PC-3 (cell line): ENCODE measurements around the gene GUCY1B1. TPM values are rescaled to one million over a fixed set of nuclear protein-coding genes. Genes with fewer than 3 reads are reported as not detected.

Source experiments
- ATAC-seq: fragments of 200-7000 bp; cut with Tn5 transposase; 2 replicates; pipeline ENCODE4 v1.9.1; 2020; ENCODE audit warnings: mild to moderate bottlenecking, moderate library complexity
- BruUV-seq: library from RNA; stranded (reverse); fragments of 400-500 nt; replicated peaks from 2 replicates; lab custom pipeline; 2021; lab: Mats Ljungman, UMichigan
- CTCF ChIA-PET: fragments of 300-600 bp; sonication (Branson Sonifier 250); formaldehyde crosslinking; loops from one replicate; lab custom pipeline; 2022; ENCODE audit warnings: antibody characterized with exemption; lab: Charles Lee
- POLR2A ChIA-PET: fragments of 300-600 bp; sonication (Branson Sonifier 250); formaldehyde crosslinking; loops from one replicate; lab custom pipeline; 2022; ENCODE audit warnings: antibody characterized with exemption; ENCODE audit not compliant: unreplicated experiment; lab: Charles Lee
- DNase-seq: peaks from one replicate; pipeline ENCODE4 v3.0.0-alpha.2; 2015
- H2AFZ ChIP-seq: fragments of 300-600 bp; sonication (generic); 2 replicates; pipeline ENCODE4 v1.6.0; 2016; ENCODE audit warnings: antibody characterized with exemption, low read length
- H3F3A ChIP-seq: fragments of 300-600 bp; sonication (generic); one replicate; pipeline ENCODE4 v1.6.0; 2017; ENCODE audit warnings: antibody characterized with exemption, low read length, control low read depth, mild to moderate bottlenecking; ENCODE audit not compliant: unreplicated experiment
- H3K27ac ChIP-seq: fragments of 300-600 bp; sonication (generic); 2 replicates; pipeline ENCODE4 v1.5.1; 2016; ENCODE audit warnings: mild to moderate bottlenecking, low read length
- H3K27me3 ChIP-seq: fragments of 300-600 bp; sonication (generic); 2 replicates; pipeline ENCODE4 v1.6.1; 2016; ENCODE audit warnings: low read length, mixed read lengths
- H3K36me3 ChIP-seq: fragments of 300-600 bp; sonication (generic); 2 replicates; pipeline ENCODE4 v1.6.1; 2016; ENCODE audit warnings: low read depth, mixed run types, low read length, mixed read lengths
- H3K4me1 ChIP-seq: fragments of 300-600 bp; sonication (generic); 2 replicates; pipeline ENCODE4 v1.5.1; 2016; ENCODE audit warnings: low read length; ENCODE audit not compliant: insufficient read depth
- H3K4me2 ChIP-seq: fragments of 300-600 bp; sonication (generic); 2 replicates; pipeline ENCODE4 v1.6.0; 2016; ENCODE audit warnings: low read length
- H3K4me3 ChIP-seq: fragments of 300-600 bp; sonication (generic); 2 replicates; pipeline ENCODE4 v1.5.1; 2016; ENCODE audit warnings: mild to moderate bottlenecking, low read length, mixed read lengths
- H3K79me2 ChIP-seq: fragments of 300-600 bp; sonication (generic); 2 replicates; pipeline ENCODE4 v1.6.1; 2017; ENCODE audit warnings: low read length, mixed read lengths
- H3K9ac ChIP-seq: fragments of 300-600 bp; sonication (generic); 2 replicates; pipeline ENCODE4 v1.6.0; 2016; ENCODE audit warnings: mild to moderate bottlenecking, low read length
- H3K9me2 ChIP-seq: fragments of 300-600 bp; sonication (generic); replicated peaks from 2 replicates; pipeline ENCODE4 v1.6.1; 2016; ENCODE audit warnings: mixed run types, low read length, mixed read lengths
- H3K9me3 ChIP-seq: fragments of 300-600 bp; sonication (generic); 2 replicates; pipeline ENCODE4 v1.6.1; 2016; ENCODE audit warnings: low read length, mixed read lengths
- H4K20me1 ChIP-seq: fragments of 300-600 bp; sonication (generic); 2 replicates; pipeline ENCODE4 v1.6.1; 2016; ENCODE audit warnings: low read length, mixed read lengths
- EZH2 ChIP-seq: fragments of 300-600 bp; sonication (generic); IDR thresholded peaks from one replicate; pipeline ENCODE4 v1.6.1; 2017; ENCODE audit warnings: antibody characterized with exemption, mild to moderate bottlenecking, low read length; ENCODE audit not compliant: unreplicated experiment
- EZH2phosphoT487 ChIP-seq: fragments of 300-600 bp; sonication (generic); IDR thresholded peaks from 2 replicates; pipeline ENCODE4 v1.6.1; 2018; ENCODE audit warnings: mild to moderate bottlenecking, antibody characterized with exemption, low read length, borderline replicate concordance
- intact Hi-C: fragments of 100-400 bp; cut with micrococcal nuclease; formaldehyde crosslinking; loops from 2 replicates; pipeline ENCODE4 v1.9.0; 2023
- total RNA-seq: library from RNA; depleted of rRNA; stranded (reverse); fragments of >200 nt; gene quantifications from 2 replicates; pipeline ENCODE4 v1.2.3, GENCODE V29; 2014
- TF ChIP-seq, protein P1 (sequence below): fragments of 300-600 bp; sonication (generic); conservative IDR thresholded peaks from 2 replicates; pipeline ENCODE4 v1.5.1; 2017; ENCODE audit warnings: antibody characterized with exemption, low read depth, mild to moderate bottlenecking, low read length

GUCY1B1 gene
- total RNA-seq, 1 experiment from 2014 or later = 4.4 TPM

DNA sequence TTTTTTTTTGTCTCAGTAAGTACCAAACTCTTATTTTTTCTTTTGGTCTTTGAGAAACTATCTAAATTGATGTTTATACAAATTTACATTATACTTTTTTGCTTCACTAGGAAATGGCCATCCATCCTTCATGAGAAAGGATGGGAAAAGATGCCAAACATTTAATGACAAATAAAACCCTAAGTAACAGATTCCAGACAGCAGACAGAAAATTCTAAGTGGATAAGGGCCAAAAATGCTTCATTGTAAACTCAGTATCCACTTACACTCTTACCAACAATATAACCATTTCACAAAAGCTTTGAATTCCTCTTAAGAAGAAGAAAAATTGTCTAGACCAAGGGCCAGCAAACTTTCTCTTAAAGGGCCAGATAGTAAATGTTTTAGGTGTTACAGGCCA is 3.5 kb downstream of the GUCY1B1 start:
- Histone ChIP-seq H3K9ac (no peak overlapping the region), H3K27me3 (no peaks in the 10 kb centered on the region), H2AFZ (no peak overlapping the region), H4K20me1 (no peaks in the 10 kb centered on the region), H3K79me2 (no peaks in the 10 kb centered on the region), H3K4me1 (no peaks in the 10 kb centered on the region), H3K4me3 (no peak overlapping the region), H3F3A (no peaks in the 10 kb centered on the region), H3K9me2 (no peaks in the 10 kb centered on the region), H3K9me3 (no peaks in the 10 kb centered on the region), H3K27ac (no peak overlapping the region), H3K36me3 (no peaks in the 10 kb centered on the region), H3K4me2 (no peak overlapping the region)
- DNase-seq (no peak), ATAC-seq (no peak)
- CTCF ChIA-PET = no interaction called here
- intact Hi-C loops = no loop called here
- POLR2A ChIA-PET = no interaction called here
- TF ChIP-seq, protein P1, sequence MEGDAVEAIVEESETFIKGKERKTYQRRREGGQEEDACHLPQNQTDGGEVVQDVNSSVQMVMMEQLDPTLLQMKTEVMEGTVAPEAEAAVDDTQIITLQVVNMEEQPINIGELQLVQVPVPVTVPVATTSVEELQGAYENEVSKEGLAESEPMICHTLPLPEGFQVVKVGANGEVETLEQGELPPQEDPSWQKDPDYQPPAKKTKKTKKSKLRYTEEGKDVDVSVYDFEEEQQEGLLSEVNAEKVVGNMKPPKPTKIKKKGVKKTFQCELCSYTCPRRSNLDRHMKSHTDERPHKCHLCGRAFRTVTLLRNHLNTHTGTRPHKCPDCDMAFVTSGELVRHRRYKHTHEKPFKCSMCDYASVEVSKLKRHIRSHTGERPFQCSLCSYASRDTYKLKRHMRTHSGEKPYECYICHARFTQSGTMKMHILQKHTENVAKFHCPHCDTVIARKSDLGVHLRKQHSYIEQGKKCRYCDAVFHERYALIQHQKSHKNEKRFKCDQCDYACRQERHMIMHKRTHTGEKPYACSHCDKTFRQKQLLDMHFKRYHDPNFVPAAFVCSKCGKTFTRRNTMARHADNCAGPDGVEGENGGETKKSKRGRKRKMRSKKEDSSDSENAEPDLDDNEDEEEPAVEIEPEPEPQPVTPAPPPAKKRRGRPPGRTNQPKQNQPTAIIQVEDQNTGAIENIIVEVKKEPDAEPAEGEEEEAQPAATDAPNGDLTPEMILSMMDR = no peak
- no peak for TF ChIP-seq EZH2
- TF ChIP-seq EZH2phosphoT487 = no peak
- no TSS peak for BruUV-seq

DNA sequence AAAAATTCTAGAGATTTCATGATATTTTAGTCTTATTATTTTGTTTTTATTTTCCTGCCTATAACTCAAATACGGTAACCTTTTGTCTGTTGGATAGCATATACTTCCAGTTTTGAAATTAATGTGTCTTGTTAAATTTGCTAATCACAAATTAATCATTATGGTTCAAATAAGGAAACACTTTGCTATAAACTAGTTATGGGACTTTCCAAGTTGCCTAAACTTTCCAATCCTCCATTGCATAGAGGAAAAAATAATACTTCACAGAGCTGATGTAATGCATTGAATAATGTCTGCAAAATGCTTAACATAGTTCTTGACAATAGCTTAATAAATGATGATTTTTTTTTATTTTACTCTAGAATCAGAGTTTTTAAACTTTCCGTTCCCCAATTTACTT is 4.7 kb downstream of the GUCY1B1 start:
- TF ChIP-seq EZH2 = no peak
- TF ChIP-seq EZH2phosphoT487 = no peak
- TF ChIP-seq, protein P1 = no peak
- DNase-seq (no peak), ATAC-seq (no peak)
- H3K4me2 ChIP-seq = no peak overlapping the region
- no peak overlapping the region for H3K4me3 ChIP-seq
- H3K79me2 ChIP-seq = no peaks in the 10 kb centered on the region
- no peaks in the 10 kb centered on the region for H4K20me1 ChIP-seq
- no peaks in the 10 kb centered on the region for H3K27me3 ChIP-seq
- H3F3A ChIP-seq = no peaks in the 10 kb centered on the region
- no peaks in the 10 kb centered on the region for H3K9me3 ChIP-seq
- no peak overlapping the region for H3K27ac ChIP-seq
- H3K4me1 ChIP-seq = no peaks in the 10 kb centered on the region
- ChIA-PET CTCF (no interaction called here), POLR2A (no interaction called here)
- no peak overlapping the region for H3K9ac ChIP-seq
- BruUV-seq = no TSS peak
- intact Hi-C loops = no loop called here
- H3K36me3 ChIP-seq = no peaks in the 10 kb centered on the region
- H2AFZ ChIP-seq = no peak overlapping the region
- no peaks in the 10 kb centered on the region for H3K9me2 ChIP-seq

DNA sequence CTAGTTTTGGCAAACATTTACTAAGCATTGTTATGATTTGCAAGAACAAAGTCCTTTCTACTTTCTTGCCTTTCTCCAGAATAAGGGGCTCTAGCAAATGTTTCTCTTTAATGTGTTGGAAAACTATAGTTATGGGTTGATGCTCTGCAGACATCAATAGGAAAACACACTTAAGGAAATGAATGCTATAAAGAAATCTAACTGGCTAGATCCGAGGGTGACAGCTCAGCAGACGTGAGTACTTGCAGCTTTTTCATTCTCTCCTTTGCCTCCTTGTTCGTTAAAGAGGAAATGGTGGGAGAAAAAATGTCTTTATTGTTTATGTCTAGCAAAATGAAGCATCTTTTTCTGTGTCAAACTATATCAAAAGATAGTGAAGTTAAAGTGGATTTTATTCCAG is 6.3 kb downstream of the GUCY1B1 start:
- H3K27ac ChIP-seq = no peak overlapping the region
- no peak for DNase-seq
- H3K9me3 ChIP-seq = no peaks in the 10 kb centered on the region
- intact Hi-C loops = no loop called here
- no peak overlapping the region for H3K9ac ChIP-seq
- no peaks in the 10 kb centered on the region for H3K4me1 ChIP-seq
- no peak for TF ChIP-seq EZH2
- TF ChIP-seq EZH2phosphoT487 = no peak
- TF ChIP-seq, protein P1 = no peak
- H3K9me2 ChIP-seq = no peaks in the 10 kb centered on the region
- BruUV-seq = no TSS peak
- H3K79me2 ChIP-seq = no peaks in the 10 kb centered on the region
- no peak overlapping the region for H3K4me2 ChIP-seq
- CTCF ChIA-PET = no interaction called here
- no peak for ATAC-seq
- no peaks in the 10 kb centered on the region for H3F3A ChIP-seq
- no peaks in the 10 kb centered on the region for H3K36me3 ChIP-seq
- POLR2A ChIA-PET = no interaction called here
- H3K27me3 ChIP-seq = no peaks in the 10 kb centered on the region
- no peak overlapping the region for H2AFZ ChIP-seq
- H3K4me3 ChIP-seq = no peak overlapping the region
- no peaks in the 10 kb centered on the region for H4K20me1 ChIP-seq
